Measurements from ENCODE around the gene MRPL23. TPM values are rescaled to one million over a fixed set of nuclear protein-coding genes. Genes with fewer than 3 reads are reported as not detected.

The MRPL23 gene
- total and polyA plus RNA-seq, 9 of the 15 experiments (the other 6 are each of a cell fraction or from before 2014, with no cell fraction given) = 0.44 to 109 (median 37.4) TPM

GRCh38 chr11:1992111-1992510 lies 45.0 kb downstream of the MRPL23 start (continued):
- TF ChIP-seq THAP12 (CRISPR knock-in tag; IDR thresholded peaks at IDR 0.05) (no peak), HNRNPK (IDR thresholded peaks at IDR 0.05; ENCODE audit: low read depth, low read length, poor library complexity, severe bottlenecking) (no peak), CCNT2 (IDR thresholded peaks at IDR 0.05; ENCODE audit: borderline replicate concordance, extremely low read depth, insufficient read length, low read depth, low read length) (no peak), SFPQ (IDR thresholded peaks at IDR 0.05; ENCODE audit: low read depth, low read length) (no peak), FOXP1 (CRISPR knock-in tag; IDR thresholded peaks at IDR 0.05) (no peak), ZNF143 (CRISPR knock-in tag; IDR thresholded peaks at IDR 0.05) (no peak)

Measured in K562 (cell line).